ENCODE results near the gene KIRREL3. TPM values are rescaled to one million over a fixed set of nuclear protein-coding genes. Genes with fewer than 3 reads are reported as not detected.

Gene KIRREL3
- polyA plus RNA-seq, 1 of the 3 experiments (the other 2 are of a cell fraction) = 3.7 TPM

- Histone ChIP-seq H3K4me2 (no peak overlapping the region), H3K79me2 (ENCODE audit: insufficient read depth) (peaks cover 22% of the 10 kb centered on the region; the same call in 1 of the 2 replicates), H3K9ac (no peak overlapping the region), H3K9me3 (no peaks in the 10 kb centered on the region), H3K27me3 (ENCODE audit: insufficient read depth) (no peaks in the 10 kb centered on the region), H3K4me3 (ENCODE audit: low read depth in 2 of 2, low read length in 1 of 2) (no peak overlapping the region), H2AFZ (ENCODE audit: low read depth) (no peak overlapping the region), H3K4me1 (ENCODE audit: control insufficient read depth in 1 of 2, insufficient read depth in 2 of 2, low read depth in 1 of 2, low read length in 1 of 2) (no peaks in the 10 kb centered on the region), H3K9me2 (no peaks in the 10 kb centered on the region), H3F3A (replicated peaks; ENCODE audit: insufficient read depth) (no peaks in the 10 kb centered on the region), H3K36me3 (replicated peaks in 1 of 2; ENCODE audit: control insufficient read depth in 1 of 2, insufficient read depth in 2 of 2, low read length in 1 of 2) (peaks cover 0 to 12% of the 10 kb centered on the region in 2 experiments), H4K20me1 (ENCODE audit: insufficient read depth) (no peaks in the 10 kb centered on the region), H3K27ac (ENCODE audit: low read depth in 2 of 2, low read length in 1 of 2) (no peak overlapping the region)
- WGBS (ENCODE audit: low lambda C conversion rate) = 76% methylated on average over 6 of the region's 6 CpGs
- no peak for TF ChIP-seq CTCF (IDR thresholded peaks at IDR 0.05)
- TF ChIP-seq TAF1 (IDR thresholded peaks at IDR 0.05; ENCODE audit: borderline replicate concordance, low read depth, low read length) = no peak
- TF ChIP-seq CHD2 (IDR thresholded peaks at IDR 0.05; ENCODE audit: low read length, partially characterized antibody) = no peak
- no peak for TF ChIP-seq RFX5 (IDR thresholded peaks at IDR 0.05; ENCODE audit: low read length)
- TF ChIP-seq, protein P1, sequence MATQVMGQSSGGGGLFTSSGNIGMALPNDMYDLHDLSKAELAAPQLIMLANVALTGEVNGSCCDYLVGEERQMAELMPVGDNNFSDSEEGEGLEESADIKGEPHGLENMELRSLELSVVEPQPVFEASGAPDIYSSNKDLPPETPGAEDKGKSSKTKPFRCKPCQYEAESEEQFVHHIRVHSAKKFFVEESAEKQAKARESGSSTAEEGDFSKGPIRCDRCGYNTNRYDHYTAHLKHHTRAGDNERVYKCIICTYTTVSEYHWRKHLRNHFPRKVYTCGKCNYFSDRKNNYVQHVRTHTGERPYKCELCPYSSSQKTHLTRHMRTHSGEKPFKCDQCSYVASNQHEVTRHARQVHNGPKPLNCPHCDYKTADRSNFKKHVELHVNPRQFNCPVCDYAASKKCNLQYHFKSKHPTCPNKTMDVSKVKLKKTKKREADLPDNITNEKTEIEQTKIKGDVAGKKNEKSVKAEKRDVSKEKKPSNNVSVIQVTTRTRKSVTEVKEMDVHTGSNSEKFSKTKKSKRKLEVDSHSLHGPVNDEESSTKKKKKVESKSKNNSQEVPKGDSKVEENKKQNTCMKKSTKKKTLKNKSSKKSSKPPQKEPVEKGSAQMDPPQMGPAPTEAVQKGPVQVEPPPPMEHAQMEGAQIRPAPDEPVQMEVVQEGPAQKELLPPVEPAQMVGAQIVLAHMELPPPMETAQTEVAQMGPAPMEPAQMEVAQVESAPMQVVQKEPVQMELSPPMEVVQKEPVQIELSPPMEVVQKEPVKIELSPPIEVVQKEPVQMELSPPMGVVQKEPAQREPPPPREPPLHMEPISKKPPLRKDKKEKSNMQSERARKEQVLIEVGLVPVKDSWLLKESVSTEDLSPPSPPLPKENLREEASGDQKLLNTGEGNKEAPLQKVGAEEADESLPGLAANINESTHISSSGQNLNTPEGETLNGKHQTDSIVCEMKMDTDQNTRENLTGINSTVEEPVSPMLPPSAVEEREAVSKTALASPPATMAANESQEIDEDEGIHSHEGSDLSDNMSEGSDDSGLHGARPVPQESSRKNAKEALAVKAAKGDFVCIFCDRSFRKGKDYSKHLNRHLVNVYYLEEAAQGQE (IDR thresholded peaks at IDR 0.05; ENCODE audit: low read depth, low read length) = no peak
- TF ChIP-seq USF2 (IDR thresholded peaks at IDR 0.05; ENCODE audit: borderline replicate concordance, low read depth, low read length) = no peak
- TF ChIP-seq TEAD4 (IDR thresholded peaks at IDR 0.05; ENCODE audit: borderline replicate concordance, insufficient read depth) = no peak
- no peak for TF ChIP-seq MAX (IDR thresholded peaks at IDR 0.05; ENCODE audit: low read depth)
- no peak for TF ChIP-seq EZH2phosphoT487 (IDR thresholded peaks at IDR 0.05; ENCODE audit: borderline replicate concordance, low read depth)
- no peak for TF ChIP-seq RCOR1 (IDR thresholded peaks at IDR 0.05; ENCODE audit: low read length)
- TF ChIP-seq FOXJ3 (CRISPR knock-in tag; IDR thresholded peaks at IDR 0.05) = no peak
- no peak for TF ChIP-seq EP300 (IDR thresholded peaks at IDR 0.05; ENCODE audit: borderline replicate concordance in 1 of 2, low read depth in 1 of 2, low read length in 1 of 2)
- TF ChIP-seq FOXM1 (IDR thresholded peaks at IDR 0.05; ENCODE audit: low read depth) = no peak
- no peak for TF ChIP-seq USF1 (IDR thresholded peaks at IDR 0.05; ENCODE audit: borderline replicate concordance, low read depth)
- POLR2A ChIA-PET = no interaction called here
- CTCF ChIA-PET = interaction anchor here (1.0 kb wide), 1 partner anchor 25 kb away, joined by 4 read pairs; no protein-coding TSS in a partner anchor
- DNase-seq = no peak
Observed at GRCh38 chr11:126965331-126965730, 35.2 kb downstream of the KIRREL3 start.

All from SK-N-SH (cell line).